OCI-LY7 (cell line): ENCODE data around the gene ICE2. TPM values are rescaled to one million over a fixed set of nuclear protein-coding genes. Genes with fewer than 3 reads are reported as not detected.

Experiments
- BruUV-seq: library from RNA; stranded (reverse); fragments of 400-500 nt; replicated peaks from 2 replicates; lab custom pipeline; 2021; lab: Mats Ljungman, UMichigan
- CTCF ChIA-PET: fragments of 300-600 bp; sonication (Branson Sonifier 250); formaldehyde crosslinking; loops from one replicate; lab custom pipeline; 2022; ENCODE audit warnings: antibody characterized with exemption; ENCODE audit not compliant: unreplicated experiment; lab: Charles Lee
- POLR2A ChIA-PET: fragments of 300-600 bp; sonication (Branson Sonifier 250); formaldehyde crosslinking; loops from one replicate; lab custom pipeline; 2022; ENCODE audit warnings: antibody characterized with exemption; lab: Charles Lee
- DNase-seq: peaks from one replicate; pipeline ENCODE4 v3.0.0-alpha.2; 2015; ENCODE audit warnings: low spot score
- H2AFZ ChIP-seq: fragments of 200-600 bp; sonication (generic), shearing (Covaris generic); 2 replicates; pipeline ENCODE4 v1.6.1; 2014; ENCODE audit warnings: mild to moderate bottlenecking, antibody characterized with exemption, low read length, moderate library complexity
- H3K27ac ChIP-seq: fragments of 200-600 bp; sonication (generic); 2 replicates; pipeline ENCODE4 v1.5.1; 2014; ENCODE audit warnings: mixed run types, low read depth, mild to moderate bottlenecking, moderate library complexity, low read length, inconsistent platforms; ENCODE audit not compliant: poor library complexity, severe bottlenecking
- H3K36me3 ChIP-seq: fragments of 200-600 bp; sonication (generic); 2 replicates; pipeline ENCODE4 v1.6.1; 2014; ENCODE audit warnings: mild to moderate bottlenecking, antibody characterized with exemption, low read length, moderate library complexity, mixed read lengths; ENCODE audit not compliant: insufficient read depth
- H3K4me1 ChIP-seq: fragments of 200-600 bp; sonication (generic); 2 replicates; pipeline ENCODE4 v1.5.1; 2014; ENCODE audit warnings: mild to moderate bottlenecking, low read length; ENCODE audit not compliant: insufficient read depth, poor library complexity, severe bottlenecking
- H3K4me2 ChIP-seq: fragments of 200-600 bp; sonication (generic); 2 replicates; pipeline ENCODE4 v1.6.1; 2014; ENCODE audit warnings: mild to moderate bottlenecking, low read length
- H3K4me3 ChIP-seq: fragments of 200-600 bp; sonication (generic); 2 replicates; pipeline ENCODE4 v1.5.1; 2014; ENCODE audit warnings: mild to moderate bottlenecking, low read depth, low read length; ENCODE audit not compliant: poor library complexity, severe bottlenecking
- H3K79me2 ChIP-seq: fragments of 200-600 bp; sonication (generic); 2 replicates; pipeline ENCODE4 v1.6.1; 2016; ENCODE audit warnings: low read depth, mild to moderate bottlenecking, low read length, moderate library complexity, mixed read lengths; ENCODE audit not compliant: insufficient read depth
- H3K9me2 ChIP-seq: fragments of 200-600 bp; sonication (generic); 2 replicates; pipeline ENCODE4 v1.6.1; 2016; ENCODE audit warnings: mild to moderate bottlenecking, low read length, mixed read lengths; ENCODE audit not compliant: insufficient read depth
- H3K9me3 ChIP-seq: fragments of 200-600 bp; sonication (generic); 2 replicates; pipeline ENCODE4 v1.6.1; 2014; ENCODE audit warnings: mild to moderate bottlenecking, mixed run types, low read length, mixed read lengths
- H4K20me1 ChIP-seq: fragments of 200-600 bp; sonication (generic); 2 replicates; pipeline ENCODE4 v1.6.1; 2014; ENCODE audit warnings: mild to moderate bottlenecking, antibody characterized with exemption, low read length, moderate library complexity, mixed read lengths; ENCODE audit not compliant: insufficient read depth
- EZH2phosphoT487 ChIP-seq: fragments of 200-600 bp; sonication (generic); IDR thresholded peaks from 2 replicates; pipeline ENCODE4 v1.6.1; 2018; ENCODE audit warnings: low read depth, borderline replicate concordance, mild to moderate bottlenecking, mixed run types, antibody characterized with exemption, low read length, moderate library complexity, mixed read lengths
- intact Hi-C: fragments of 100-400 bp; cut with micrococcal nuclease; formaldehyde crosslinking; loops from one replicate; pipeline ENCODE4 v1.10.0; 2022; ENCODE audit not compliant: unreplicated experiment
- total RNA-seq, 2 experiments: library from RNA; depleted of rRNA in 1 of 2; stranded (reverse); fragments of >200 nt in 1 of 2; shearing (Covaris generic) in 1 of 2; gene quantifications; 2 replicates each; pipeline ENCODE4 v1.2.3, GENCODE V29; 2014 to 2022
- TF ChIP-seq, protein P1 (sequence below): fragments of 200-600 bp; sonication (generic); conservative IDR thresholded peaks from 2 replicates; pipeline ENCODE4 v1.5.1; 2014; ENCODE audit warnings: mild to moderate bottlenecking, antibody characterized with exemption, low read length, moderate library complexity, mixed read lengths

Gene ICE2
- total RNA-seq, 2 experiments from 2014 or later, result 37.1 to 78.1 TPM

DNA sequence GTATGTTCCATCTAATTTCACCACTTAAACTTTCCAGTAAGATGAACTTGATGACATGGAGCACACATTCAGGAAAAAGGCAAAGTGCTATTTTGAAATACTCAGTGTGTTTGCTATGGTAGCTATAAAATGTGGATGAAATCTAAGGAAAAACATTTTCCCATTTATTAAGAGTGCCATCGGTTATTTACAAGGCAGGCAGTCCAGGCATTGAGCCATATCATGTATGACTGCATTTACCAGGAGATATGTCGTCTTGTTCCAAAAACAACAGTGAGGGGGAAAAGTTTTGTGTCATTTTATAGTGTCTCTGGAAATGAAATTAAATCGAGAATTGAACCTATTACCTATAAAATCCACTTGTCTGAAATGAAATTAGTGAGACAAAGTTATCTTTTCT is 94.9 kb downstream of the ICE2 start:
- H3K36me3 ChIP-seq, result no peaks in the 10 kb centered on the region
- POLR2A ChIA-PET, result no interaction called here
- H4K20me1 ChIP-seq, result no peaks in the 10 kb centered on the region
- DNase-seq, result no peak
- no peaks in the 10 kb centered on the region for H3K9me2 ChIP-seq
- no peaks in the 10 kb centered on the region for H3K4me1 ChIP-seq
- H3K4me3 ChIP-seq, result no peak overlapping the region
- H3K4me2 ChIP-seq, result no peak overlapping the region
- TF ChIP-seq, protein P1, sequence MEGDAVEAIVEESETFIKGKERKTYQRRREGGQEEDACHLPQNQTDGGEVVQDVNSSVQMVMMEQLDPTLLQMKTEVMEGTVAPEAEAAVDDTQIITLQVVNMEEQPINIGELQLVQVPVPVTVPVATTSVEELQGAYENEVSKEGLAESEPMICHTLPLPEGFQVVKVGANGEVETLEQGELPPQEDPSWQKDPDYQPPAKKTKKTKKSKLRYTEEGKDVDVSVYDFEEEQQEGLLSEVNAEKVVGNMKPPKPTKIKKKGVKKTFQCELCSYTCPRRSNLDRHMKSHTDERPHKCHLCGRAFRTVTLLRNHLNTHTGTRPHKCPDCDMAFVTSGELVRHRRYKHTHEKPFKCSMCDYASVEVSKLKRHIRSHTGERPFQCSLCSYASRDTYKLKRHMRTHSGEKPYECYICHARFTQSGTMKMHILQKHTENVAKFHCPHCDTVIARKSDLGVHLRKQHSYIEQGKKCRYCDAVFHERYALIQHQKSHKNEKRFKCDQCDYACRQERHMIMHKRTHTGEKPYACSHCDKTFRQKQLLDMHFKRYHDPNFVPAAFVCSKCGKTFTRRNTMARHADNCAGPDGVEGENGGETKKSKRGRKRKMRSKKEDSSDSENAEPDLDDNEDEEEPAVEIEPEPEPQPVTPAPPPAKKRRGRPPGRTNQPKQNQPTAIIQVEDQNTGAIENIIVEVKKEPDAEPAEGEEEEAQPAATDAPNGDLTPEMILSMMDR, result no peak
- TF ChIP-seq EZH2phosphoT487, result no peak
- H3K9me3 ChIP-seq, result no peaks in the 10 kb centered on the region
- intact Hi-C loops, result no loop called here
- no TSS peak for BruUV-seq
- no peak overlapping the region for H2AFZ ChIP-seq
- H3K79me2 ChIP-seq, result no peaks in the 10 kb centered on the region
- H3K27ac ChIP-seq, result no peak overlapping the region
- CTCF ChIA-PET, result no interaction called here

GRCh38 chr15:60382773-60383674 is 95.9 kb downstream of the ICE2 start:
- no peak for DNase-seq
- no peaks in the 10 kb centered on the region for H3K79me2 ChIP-seq
- ChIA-PET CTCF (no interaction called here), POLR2A (interaction anchor here (1.1 kb wide), 1 partner anchor 53 kb away, joined by 3 read pairs; no protein-coding TSS in a partner anchor)
- BruUV-seq, result no TSS peak
- no peak overlapping the region for H3K27ac ChIP-seq
- H2AFZ ChIP-seq, result no peak overlapping the region
- no peaks in the 10 kb centered on the region for H4K20me1 ChIP-seq
- no peaks in the 10 kb centered on the region for H3K9me3 ChIP-seq
- H3K36me3 ChIP-seq, result no peaks in the 10 kb centered on the region
- intact Hi-C loops, result no loop called here
- TF ChIP-seq, protein P1, result no peak
- TF ChIP-seq EZH2phosphoT487, result no peak
- H3K4me2 ChIP-seq, result no peak overlapping the region
- H3K4me3 ChIP-seq, result no peak overlapping the region
- H3K4me1 ChIP-seq, result no peaks in the 10 kb centered on the region
- H3K9me2 ChIP-seq, result no peaks in the 10 kb centered on the region

DNA sequence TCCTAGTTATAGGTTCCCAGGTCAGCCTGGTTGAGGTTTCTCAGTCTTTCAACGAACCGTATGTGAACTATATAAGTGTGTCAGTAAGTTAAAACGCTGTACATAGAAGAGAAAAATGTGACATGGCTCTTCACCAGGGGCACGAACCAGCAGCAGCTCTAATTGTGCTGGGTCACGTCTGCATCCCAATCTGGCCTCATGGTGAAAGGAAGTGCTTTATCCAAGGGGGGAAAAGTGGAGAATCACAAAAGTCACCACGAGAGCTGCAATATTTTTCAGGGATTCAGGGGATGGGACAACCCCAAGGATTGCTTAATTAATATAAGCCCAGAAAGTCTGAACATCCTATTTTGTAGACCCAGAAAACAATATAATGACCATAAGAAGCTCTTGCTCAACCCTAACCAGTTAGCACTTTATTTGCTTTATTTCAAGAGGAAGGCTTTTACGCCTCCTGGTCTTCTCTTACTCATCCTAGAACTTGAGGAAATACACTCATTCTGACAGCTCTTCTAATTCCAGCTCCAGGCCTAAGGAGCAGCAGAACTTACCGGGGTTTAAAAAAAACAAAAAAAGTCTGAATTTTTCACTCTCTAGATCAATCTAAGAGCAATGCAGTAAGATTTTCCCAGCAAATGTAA is 97.7 kb downstream of the ICE2 start:
- DNase-seq, result no peak
- no peaks in the 10 kb centered on the region for H3K4me1 ChIP-seq
- H4K20me1 ChIP-seq, result no peaks in the 10 kb centered on the region
- BruUV-seq, result no TSS peak
- H3K79me2 ChIP-seq, result no peaks in the 10 kb centered on the region
- TF ChIP-seq, protein P1, result no peak
- TF ChIP-seq EZH2phosphoT487, result no peak
- CTCF ChIA-PET, result no interaction called here
- H3K9me2 ChIP-seq, result no peaks in the 10 kb centered on the region
- no peak overlapping the region for H3K27ac ChIP-seq
- H3K4me2 ChIP-seq, result no peak overlapping the region
- H3K36me3 ChIP-seq, result no peaks in the 10 kb centered on the region
- no peak overlapping the region for H3K4me3 ChIP-seq
- POLR2A ChIA-PET, result no interaction called here
- H3K9me3 ChIP-seq, result no peaks in the 10 kb centered on the region
- intact Hi-C loops, result no loop called here
- H2AFZ ChIP-seq, result no peak overlapping the region
